GM13976 (cell line): ENCODE data around the gene TCF3.

Source experiments
- DNase-seq: peaks from one replicate; pipeline ENCODE4 v3.0.0; 2012; ENCODE audit warnings: low spot score
- in situ Hi-C: fragments of 300-500 bp; cut with MboI; formaldehyde crosslinking; loops from one replicate; pipeline ENCODE4 v1.12.0; 2022; ENCODE audit warnings: low sequenced_read_pairs, mixed read lengths, inconsistent platforms; ENCODE audit not compliant: unreplicated experiment
- TF ChIP-seq, protein P1 (sequence below): IDR thresholded peaks from 2 replicates; pipeline ENCODE4 v1.5.1; 2012; ENCODE audit warnings: borderline replicate concordance, mild to moderate bottlenecking; ENCODE audit not compliant: insufficient read depth; ENCODE audit errors: extremely low read depth, missing control alignments, control extremely low read depth

The TCF3 gene

DNA sequence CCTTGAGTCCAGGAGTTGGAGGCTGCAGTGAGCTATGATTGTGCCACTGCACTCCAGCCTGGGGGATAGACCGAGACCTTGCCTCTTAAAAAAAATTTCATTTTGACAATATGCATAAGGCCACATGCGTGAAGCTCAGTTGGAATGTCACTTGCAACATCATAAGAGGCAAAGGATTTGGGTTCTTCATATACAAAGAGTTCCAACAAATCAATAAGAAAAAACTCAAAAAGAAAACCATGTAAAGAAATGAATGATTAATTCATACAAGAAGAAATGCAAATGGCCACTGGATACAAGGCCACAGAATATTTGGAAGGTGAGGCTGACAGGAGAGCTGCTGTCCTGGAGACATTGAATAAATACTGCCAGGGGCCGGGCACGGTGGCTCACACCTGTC is 9.6 kb upstream of the TCF3 start:
- no peak for DNase-seq
- in situ Hi-C loops: no loop called here
- TF ChIP-seq, protein P1, sequence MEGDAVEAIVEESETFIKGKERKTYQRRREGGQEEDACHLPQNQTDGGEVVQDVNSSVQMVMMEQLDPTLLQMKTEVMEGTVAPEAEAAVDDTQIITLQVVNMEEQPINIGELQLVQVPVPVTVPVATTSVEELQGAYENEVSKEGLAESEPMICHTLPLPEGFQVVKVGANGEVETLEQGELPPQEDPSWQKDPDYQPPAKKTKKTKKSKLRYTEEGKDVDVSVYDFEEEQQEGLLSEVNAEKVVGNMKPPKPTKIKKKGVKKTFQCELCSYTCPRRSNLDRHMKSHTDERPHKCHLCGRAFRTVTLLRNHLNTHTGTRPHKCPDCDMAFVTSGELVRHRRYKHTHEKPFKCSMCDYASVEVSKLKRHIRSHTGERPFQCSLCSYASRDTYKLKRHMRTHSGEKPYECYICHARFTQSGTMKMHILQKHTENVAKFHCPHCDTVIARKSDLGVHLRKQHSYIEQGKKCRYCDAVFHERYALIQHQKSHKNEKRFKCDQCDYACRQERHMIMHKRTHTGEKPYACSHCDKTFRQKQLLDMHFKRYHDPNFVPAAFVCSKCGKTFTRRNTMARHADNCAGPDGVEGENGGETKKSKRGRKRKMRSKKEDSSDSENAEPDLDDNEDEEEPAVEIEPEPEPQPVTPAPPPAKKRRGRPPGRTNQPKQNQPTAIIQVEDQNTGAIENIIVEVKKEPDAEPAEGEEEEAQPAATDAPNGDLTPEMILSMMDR: no peak

DNA sequence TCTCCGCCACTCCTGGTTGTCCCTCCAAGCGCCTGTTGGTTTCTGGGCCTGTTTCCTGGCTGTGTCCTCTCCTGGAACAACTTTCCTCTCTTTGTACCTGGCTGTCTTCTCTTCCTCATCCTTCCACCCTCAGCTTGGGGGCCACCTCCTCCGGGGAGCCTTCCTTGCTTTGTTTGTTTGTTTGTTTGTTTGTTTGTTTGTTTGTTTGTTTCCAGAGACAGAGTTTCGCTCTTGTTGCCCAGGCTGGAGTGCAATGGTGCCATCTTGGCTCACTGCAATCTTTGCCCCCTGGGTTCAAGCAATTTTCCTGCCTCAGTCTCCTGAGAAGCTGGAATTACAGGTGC is 6.6 kb upstream of the TCF3 start:
- in situ Hi-C loops: loop anchor here (5.0 kb wide), 1 partner anchor 52 kb away; the partner anchor contains the start of gene UQCR11
- TF ChIP-seq, protein P1: no peak
- DNase-seq: no peak

DNA sequence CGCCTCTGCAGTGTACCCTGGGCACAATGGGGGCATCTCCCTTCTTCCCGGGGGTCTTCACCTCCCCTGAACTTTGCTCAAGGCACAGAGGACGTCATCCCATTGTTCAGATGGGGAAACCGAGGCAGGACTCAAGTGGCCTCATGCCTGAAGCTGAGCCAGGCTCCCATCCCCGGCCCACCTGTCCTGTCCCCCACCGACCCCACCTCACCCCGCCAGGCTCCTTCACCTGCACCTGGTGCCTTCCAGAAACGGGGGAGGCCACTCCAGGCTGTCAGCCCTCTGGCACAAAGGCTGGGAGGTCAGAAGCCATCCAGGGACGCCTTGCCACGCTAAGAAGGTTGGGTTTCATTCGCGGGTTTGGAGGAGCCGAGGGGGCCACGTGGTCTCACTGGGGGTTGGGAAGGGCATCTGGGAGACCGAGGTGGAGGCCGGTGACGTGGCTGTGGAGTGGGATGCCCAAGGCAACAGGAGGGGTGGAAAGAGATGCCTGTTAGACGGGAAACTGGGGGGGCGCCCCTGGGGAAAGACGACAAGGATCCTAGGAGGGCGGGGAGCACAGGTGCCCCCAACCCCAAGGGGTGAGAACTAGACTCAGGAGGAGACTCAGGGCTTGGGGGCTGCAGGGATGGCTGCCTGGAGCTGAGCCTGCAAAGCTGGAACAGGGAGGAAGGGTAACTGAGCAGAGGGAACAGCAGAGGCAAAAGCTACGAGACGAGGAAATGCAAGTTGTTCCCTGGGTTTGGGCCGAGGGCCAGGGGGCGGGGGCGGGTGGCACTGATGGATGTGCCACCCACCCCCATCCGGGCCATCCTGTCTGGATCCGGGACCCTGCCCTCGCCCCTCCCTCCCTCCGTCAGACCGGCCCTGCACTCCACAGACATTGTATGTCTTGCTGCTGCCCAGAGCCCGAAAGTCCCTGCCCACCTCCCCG is 6.0 kb upstream of the TCF3 start:
- in situ Hi-C loops: loop anchor here (5.0 kb wide), 1 partner anchor 51 kb away; the partner anchor contains the start of gene UQCR11
- TF ChIP-seq, protein P1: no peak
- DNase-seq: no peak

GRCh38 chr19:1657746-1658145 is 5.3 kb upstream of the TCF3 start:
- in situ Hi-C loops: loop anchor here (5.0 kb wide), 1 partner anchor 50 kb away; the partner anchor contains the start of gene UQCR11
- TF ChIP-seq, protein P1: no peak
- DNase-seq: no peak

GRCh38 chr19:1656988-1657536 is 4.6 kb upstream of the TCF3 start:
- TF ChIP-seq, protein P1: no peak
- DNase-seq: no peak
- in situ Hi-C loops: loop anchor here (5.0 kb wide), 1 partner anchor 50 kb away; the partner anchor contains the start of gene UQCR11

- no peak for DNase-seq
- in situ Hi-C loops: loop anchor here (5.0 kb wide), 1 partner anchor 49 kb away; the partner anchor contains the start of gene UQCR11
- TF ChIP-seq, protein P1: no peak
Observed at GRCh38 chr19:1655987-1656608, 3.7 kb upstream of the TCF3 start.
